Calu3 (cell line): Measurements from ENCODE around the gene MSX2. TPM values are rescaled to one million over a fixed set of nuclear protein-coding genes. Genes with fewer than 3 reads are reported as not detected.

Experiments used
- BruUV-seq: library from RNA; stranded (reverse); fragments of 400-500 nt; replicated peaks from 2 replicates; lab custom pipeline; 2021; lab: Mats Ljungman, UMichigan
- CTCF ChIA-PET: fragments of 300-600 bp; sonication (Branson Sonifier 250); formaldehyde crosslinking; loops from one replicate; lab custom pipeline; 2022; ENCODE audit warnings: antibody characterized with exemption; lab: Charles Lee
- DNase-seq: peaks from one replicate; pipeline ENCODE4 v3.0.0; 2022
- H3K27ac Mint-ChIP-seq: one replicate; pipeline ENCODE4 v1.8.0; 2022; ENCODE audit warnings: mixed read lengths; ENCODE audit not compliant: unreplicated experiment
- H3K27me3 Mint-ChIP-seq: one replicate; pipeline ENCODE4 v1.8.0; 2022; ENCODE audit warnings: mixed read lengths; ENCODE audit not compliant: unreplicated experiment
- H3K36me3 Mint-ChIP-seq: one replicate; pipeline ENCODE4 v1.8.0; 2022; ENCODE audit warnings: mild to moderate bottlenecking, moderate library complexity, mixed read lengths; ENCODE audit not compliant: insufficient read depth, unreplicated experiment
- H3K4me1 Mint-ChIP-seq: one replicate; pipeline ENCODE4 v1.8.0; 2022; ENCODE audit warnings: mild to moderate bottlenecking, low read depth, mixed read lengths; ENCODE audit not compliant: unreplicated experiment
- H3K4me3 Mint-ChIP-seq: one replicate; pipeline ENCODE4 v1.8.0; 2022; ENCODE audit warnings: mild to moderate bottlenecking, low read depth, moderate library complexity, mixed read lengths; ENCODE audit not compliant: unreplicated experiment
- H3K9me3 Mint-ChIP-seq: one replicate; pipeline ENCODE4 v1.8.0; 2022; ENCODE audit warnings: low read depth, mixed read lengths; ENCODE audit not compliant: unreplicated experiment
- CTCF ChIP-seq: fragments of 200-600 bp; IDR thresholded peaks from one replicate; pipeline ENCODE4 v1.8.0; 2022; ENCODE audit warnings: antibody characterized with exemption; ENCODE audit not compliant: unreplicated experiment
- intact Hi-C: fragments of 100-400 bp; cut with micrococcal nuclease; formaldehyde crosslinking; loops from one replicate; pipeline ENCODE4 v1.10.0; 2022; ENCODE audit not compliant: unreplicated experiment
- total RNA-seq: library from RNA; stranded (reverse); gene quantifications from 2 replicates; pipeline ENCODE4 v1.2.3, GENCODE V29; 2022

MSX2 gene
- total RNA-seq, 1 experiment from 2014 or later: 8.4 TPM

- no TSS peak for BruUV-seq
- no peak overlapping the region for H3K4me3 Mint-ChIP-seq
- CTCF ChIA-PET: interaction anchor here (1.5 kb wide), 2 partner anchors 22 to 300 kb away, joined by 3 to 6 read pairs; no protein-coding TSS in a partner anchor
- TF ChIP-seq CTCF: no peak
- H3K36me3 Mint-ChIP-seq: peaks cover 7% of the 10 kb centered on the region
- DNase-seq: no peak
- intact Hi-C loops: no loop called here
- H3K27ac Mint-ChIP-seq: no peak overlapping the region
- peaks cover 59% of the 10 kb centered on the region for H3K27me3 Mint-ChIP-seq
- no peaks in the 10 kb centered on the region for H3K9me3 Mint-ChIP-seq
- H3K4me1 Mint-ChIP-seq: peaks cover 5% of the 10 kb centered on the region
These were observed 5.3 kb upstream of the MSX2 start for GRCh38 chr5:174718880-174719610.

GRCh38 chr5:174719793-174720611 is 4.4 kb upstream of the MSX2 start:
- BruUV-seq: no TSS peak
- intact Hi-C loops: loop anchor here (5.0 kb wide), 1 partner anchor 118 kb away; no protein-coding TSS in a partner anchor
- CTCF ChIA-PET: interaction anchor here (1.5 kb wide), 1 partner anchor 301 kb away, joined by 6 read pairs; no protein-coding TSS in a partner anchor
- TF ChIP-seq CTCF: no peak
- Mint-ChIP-seq H3K9me3 (no peaks in the 10 kb centered on the region), H3K27ac (no peak overlapping the region), H3K4me1 (peaks cover 5% of the 10 kb centered on the region), H3K4me3 (no peak overlapping the region), H3K27me3 (peaks cover 59% of the 10 kb centered on the region), H3K36me3 (peaks cover 16% of the 10 kb centered on the region)
- DNase-seq: no peak

GRCh38 chr5:174720612-174721529 is 3.5 kb upstream of the MSX2 start:
- H3K4me1 Mint-ChIP-seq: peaks cover 11% of the 10 kb centered on the region
- no peak overlapping the region for H3K27ac Mint-ChIP-seq

More at GRCh38 chr5:174720612-174721529, 3.5 kb upstream of the MSX2 start:
- BruUV-seq: no TSS peak
- Mint-ChIP-seq H3K4me3 (peak overlapping the region; percentile 50), H3K27me3 (peaks cover 59% of the 10 kb centered on the region), H3K9me3 (no peaks in the 10 kb centered on the region), H3K36me3 (peaks cover 25% of the 10 kb centered on the region)
- no peak for TF ChIP-seq CTCF
- CTCF ChIA-PET: interaction anchor here (1.5 kb wide), 1 partner anchor 302 kb away, joined by 6 read pairs; no protein-coding TSS in a partner anchor
- intact Hi-C loops: loop anchor here (5.0 kb wide), 1 partner anchor 119 kb away; no protein-coding TSS in a partner anchor
- no peak for DNase-seq
